Keratinocyte (primary cell): ENCODE results near the gene RERE. TPM values are rescaled to one million over a fixed set of nuclear protein-coding genes. Genes with fewer than 3 reads are reported as not detected.

Experiments
- DNase-seq: peaks from one replicate; pipeline ENCODE4 v3.0.0-alpha.2; 2011; ENCODE audit warnings: low read depth, missing footprints, low spot score
- FAIRE-seq: peaks from 2 replicates; lab custom pipeline; 2011; peaks lifted over from hg19 to GRCh38; lab: Jason Lieb, UNC
- H2AFZ ChIP-seq: 2 replicates; pipeline ENCODE4 v1.6.0; 2012; ENCODE audit warnings: low read length, control low read depth, inconsistent platforms; ENCODE audit not compliant: control insufficient read depth
- H3K27ac ChIP-seq: 2 replicates; pipeline ENCODE4 v1.5.1; 2011; ENCODE audit warnings: low read length; ENCODE audit not compliant: control insufficient read depth, insufficient read depth
- H3K27me3 ChIP-seq: 3 replicates; pipeline ENCODE4 v1.6.0; 2011; ENCODE audit warnings: low read length; ENCODE audit not compliant: control insufficient read depth, insufficient read depth; ENCODE audit errors: extremely low read depth
- H3K36me3 ChIP-seq, 2 experiments: 2 replicates in 1 of 2; 3 replicates in 1 of 2; pipeline ENCODE4 v1.5.1; 2011; ENCODE audit warnings: low read length in 2 of 2, mild to moderate bottlenecking in 1 of 2; ENCODE audit not compliant: control insufficient read depth in 2 of 2, insufficient read depth in 2 of 2; ENCODE audit errors: extremely low read depth in 1 of 2
- H3K4me1 ChIP-seq: 3 replicates; pipeline ENCODE4 v1.5.1; 2011; ENCODE audit warnings: low read length; ENCODE audit not compliant: control insufficient read depth, insufficient read depth; ENCODE audit errors: extremely low read depth
- H3K4me2 ChIP-seq: 3 replicates; pipeline ENCODE4 v1.6.0; 2011; ENCODE audit warnings: low read depth, low read length; ENCODE audit not compliant: control insufficient read depth, insufficient read depth; ENCODE audit errors: extremely low read depth
- H3K4me3 ChIP-seq, 3 experiments: fragments of 200-600 bp in 1 of 3; sonication (generic) in 1 of 3; 2 replicates in 2 of 3; 3 replicates in 1 of 3; pipeline ENCODE4 v1.5.1; 2011 to 2016; ENCODE audit warnings: low read length in 3 of 3, mild to moderate bottlenecking in 3 of 3, control low read depth in 2 of 3, inconsistent platforms in 1 of 3, low read depth in 1 of 3, mixed read lengths in 1 of 3, mixed run types in 1 of 3, moderate library complexity in 1 of 3; ENCODE audit not compliant: control insufficient read depth in 2 of 3, insufficient read depth in 2 of 3; ENCODE audit errors: extremely low read depth in 1 of 3
- H3K79me2 ChIP-seq: 2 replicates; pipeline ENCODE4 v1.6.0; 2012; ENCODE audit warnings: low read length; ENCODE audit not compliant: control insufficient read depth, insufficient read depth
- H3K9ac ChIP-seq: 3 replicates; pipeline ENCODE4 v1.6.0; 2011; ENCODE audit warnings: low read length; ENCODE audit not compliant: control insufficient read depth, insufficient read depth; ENCODE audit errors: extremely low read depth
- H3K9me1 ChIP-seq: 3 replicates; pipeline ENCODE4 v1.6.0; 2011; ENCODE audit warnings: low read length; ENCODE audit not compliant: control insufficient read depth, insufficient read depth; ENCODE audit errors: extremely low read depth
- H3K9me3 ChIP-seq: 2 replicates; pipeline ENCODE4 v1.5.1; 2012; ENCODE audit warnings: low read depth, low read length; ENCODE audit not compliant: control insufficient read depth
- H4K20me1 ChIP-seq: 3 replicates; pipeline ENCODE4 v1.6.0; 2011; ENCODE audit warnings: low read length; ENCODE audit not compliant: control insufficient read depth, insufficient read depth; ENCODE audit errors: extremely low read depth
- CTCF ChIP-seq, 3 experiments: IDR thresholded peaks in 1 of 3; conservative IDR thresholded peaks in 1 of 3; optimal IDR thresholded peaks in 1 of 3; 2 replicates in 2 of 3; 3 replicates in 1 of 3; pipeline versions ENCODE3 to v1.5.1; 2011; ENCODE audit warnings: low read length in 3 of 3, mild to moderate bottlenecking in 3 of 3, moderate library complexity in 2 of 3, control low read depth in 1 of 3, inconsistent platforms in 1 of 3; ENCODE audit not compliant: insufficient read depth in 2 of 3; ENCODE audit errors: extremely low read depth in 1 of 3
- EZH2 ChIP-seq: IDR thresholded peaks from one replicate; pipeline ENCODE4 v1.6.1; 2012; ENCODE audit warnings: inconsistent platforms, mild to moderate bottlenecking, low read length, moderate library complexity
- dilution Hi-C: fragments of 300-500 bp; cut with MboI; formaldehyde crosslinking; loops from one replicate; pipeline ENCODE4 v1.7.0; 2020; ENCODE audit warnings: low sequenced_read_pairs; ENCODE audit not compliant: extremely low pct_ligation_motif_present
- polyA plus RNA-seq, 5 experiments: library from polyadenylated mRNA; depleted of rRNA in 3 of 5; stranded (reverse) in 3 of 5; stranded (forward) in 1 of 5; unstranded in 1 of 5; fragments of >200 nt; gene quantifications; 1 replicate in 1 of 5; 2 replicates in 3 of 5; 3 replicates in 1 of 5; pipeline versions ENCODE4 v1.2.1 to v1.2.3, GENCODE V29; 2011 to 2012; ENCODE audit warnings: missing spikeins in 2 of 5, low read depth in 1 of 5, low replicate concordance in 1 of 5

The RERE gene
- polyA plus RNA-seq, 1 donor (not counting 4 experiments of a cell fraction or from before 2014, with no cell fraction given): 3.8 TPM

GRCh38 chr1:8764293-8764937 is 53.0 kb downstream of the RERE start:
- Histone ChIP-seq H3K4me3 (no peak overlapping the region), H4K20me1 (no peaks in the 10 kb centered on the region)

GRCh38 chr1:8763888-8764287 is 53.6 kb downstream of the RERE start:
- Histone ChIP-seq H3K9ac (no peak overlapping the region), H2AFZ (no peak overlapping the region), H3K36me3 (no peaks in the 10 kb centered on the region), H3K79me2 (no peaks in the 10 kb centered on the region), H3K4me1 (peaks cover 2% of the 10 kb centered on the region), H3K9me1 (no peaks in the 10 kb centered on the region), H3K27me3 (no peaks in the 10 kb centered on the region), H3K4me2 (no peak overlapping the region), H3K4me3 (no peak overlapping the region), H3K27ac (no peak overlapping the region), H3K9me3 (no peaks in the 10 kb centered on the region), H4K20me1 (no peaks in the 10 kb centered on the region)
- DNase-seq (no peak), FAIRE-seq (no peak)
- dilution Hi-C loops: no loop called here
- TF ChIP-seq EZH2 (no peak), CTCF (optimal IDR thresholded peaks at IDR 0.05 in 1 of 3, IDR thresholded peaks at IDR 0.05 in 1 of 3, conservative IDR thresholded peaks at IDR 0.05 in 1 of 3; ENCODE audit: extremely low read depth in 1 of 3, insufficient read depth in 2 of 3, low read length in 3 of 3) (peak in 1 of 3 experiments; percentile 5)

More at GRCh38 chr1:8764293-8764937, 53.0 kb downstream of the RERE start:
- Histone ChIP-seq H2AFZ (no peak overlapping the region), H3K9me3 (no peaks in the 10 kb centered on the region), H3K9ac (no peak overlapping the region), H3K79me2 (no peaks in the 10 kb centered on the region), H3K4me1 (peaks cover 2% of the 10 kb centered on the region), H3K36me3 (no peaks in the 10 kb centered on the region), H3K27me3 (no peaks in the 10 kb centered on the region), H3K27ac (no peak overlapping the region), H3K9me1 (no peaks in the 10 kb centered on the region), H3K4me2 (no peak overlapping the region)
- DNase-seq (no peak), FAIRE-seq (no peak)
- dilution Hi-C loops: no loop called here
- TF ChIP-seq EZH2 (no peak), CTCF (optimal IDR thresholded peaks at IDR 0.05 in 1 of 3, IDR thresholded peaks at IDR 0.05 in 1 of 3, conservative IDR thresholded peaks at IDR 0.05 in 1 of 3; ENCODE audit: extremely low read depth in 1 of 3, insufficient read depth in 2 of 3, low read length in 3 of 3) (no peak)
